Stimulated activated CD4-positive, alpha-beta T cell treated with anti-CD3 and anti-CD28 coated beads, Interleukin-1b, Interleukin-23, amount 100 ng/mL, for 24 hours (primary cell): ENCODE results near the gene OR52H1.
"Not testable (repeated sequence)": the region's sequence is repeated elsewhere in the genome, so short reads cannot be mapped to it uniquely, and the experiment has no call there.

Source experiments
- DNase-seq, 4 experiments: peaks; one replicate each; pipeline ENCODE4 v3.0.0-alpha.2; 2020; ENCODE audit warnings: low read depth in 4 of 4, low spot score in 1 of 4

OR52H1 gene

GRCh38 chr11:5548440-5548839 lies at the start of gene OR52H1:
TSS of gene OR52H1 (minus strand) at chr11:5548540. CDS start at chr11:5545505, 3,035 bp downstream.
- DNase-seq = no peak

- no peak for DNase-seq
These were observed 49.6 kb upstream of the OR52H1 start for GRCh38 chr11:5597953-5598352.

GRCh38 chr11:5596607-5597201 lies 48.4 kb upstream of the OR52H1 start, which contains the start of gene TRIM6:
TSS of gene TRIM6 (plus strand) at chr11:5596637. CDS start at chr11:5596898, 261 bp downstream.
- no peak for DNase-seq

GRCh38 chr11:5593146-5593545 lies 44.8 kb upstream of the OR52H1 start:
- no peak for DNase-seq

GRCh38 chr11:5592615-5593014 lies 44.3 kb upstream of the OR52H1 start:
- no peak for DNase-seq

- DNase-seq = no peak
These were observed 43.3 kb upstream of the OR52H1 start for GRCh38 chr11:5591613-5592012.

GRCh38 chr11:5589906-5590305 lies 41.6 kb upstream of the OR52H1 start:
- not testable (repeated sequence) for DNase-seq

- DNase-seq = not testable (repeated sequence)
These were observed 36.1 kb upstream of the OR52H1 start for GRCh38 chr11:5584458-5584857.

- no peak for DNase-seq
These were observed 32.7 kb upstream of the OR52H1 start for GRCh38 chr11:5581014-5581413.

GRCh38 chr11:5580577-5580976 lies 32.2 kb upstream of the OR52H1 start, which contains the start of gene OR52B6:
TSS of gene OR52B6 (plus strand) at chr11:5580877. CDS start at chr11:5580877, 0 bp downstream.
- DNase-seq = no peak

GRCh38 chr11:5577101-5577500 lies 28.8 kb upstream of the OR52H1 start:
- DNase-seq = no peak

GRCh38 chr11:5575152-5575551 lies 26.8 kb upstream of the OR52H1 start:
- no peak for DNase-seq

- no peak for DNase-seq
These were observed 26.3 kb upstream of the OR52H1 start for GRCh38 chr11:5574654-5575053.

GRCh38 chr11:5564259-5565019 lies 16.1 kb upstream of the OR52H1 start:
- no peak for DNase-seq

- DNase-seq = no peak
These were observed 9.4 kb upstream of the OR52H1 start for GRCh38 chr11:5557751-5558150.

GRCh38 chr11:5556596-5557188 lies 8.4 kb upstream of the OR52H1 start:
- no peak for DNase-seq

- no peak for DNase-seq
These were observed 5.0 kb upstream of the OR52H1 start for GRCh38 chr11:5553343-5553742.

- no peak for DNase-seq
These were observed 2.2 kb upstream of the OR52H1 start for GRCh38 chr11:5550440-5551095.

GRCh38 chr11:5547982-5548381 lies 358 bp downstream of the OR52H1 start:
- no peak for DNase-seq

- DNase-seq = no peak
These were observed 1.9 kb downstream of the OR52H1 start for GRCh38 chr11:5546457-5546856.

GRCh38 chr11:5541427-5541826 lies 6.9 kb downstream of the OR52H1 start:
- no peak for DNase-seq

- no peak for DNase-seq
These were observed 11.9 kb downstream of the OR52H1 start for GRCh38 chr11:5536482-5536881.
